ENCODE results near the gene EXOC1.

EXOC1 gene

GRCh38 chr4:55920571-55920970, 67.1 kb downstream of the EXOC1 start:
- DNase-seq (ENCODE audit: low read depth): no peak
- no peak for TF ChIP-seq CTCF (IDR thresholded peaks at IDR 0.05; ENCODE audit: low read depth, low read length, missing control alignments)
- H3K4me3 ChIP-seq (ENCODE audit: low read depth, low read length): no peak overlapping the region

GRCh38 chr4:55921093-55921492, 67.6 kb downstream of the EXOC1 start:
- TF ChIP-seq CTCF (IDR thresholded peaks at IDR 0.05; ENCODE audit: low read depth, low read length, missing control alignments): no peak
- no peak for DNase-seq (ENCODE audit: low read depth)
- H3K4me3 ChIP-seq (ENCODE audit: low read depth, low read length): no peak overlapping the region

- DNase-seq (ENCODE audit: low read depth): no peak
- H3K4me3 ChIP-seq (ENCODE audit: low read depth, low read length): no peak overlapping the region
- no peak for TF ChIP-seq CTCF (IDR thresholded peaks at IDR 0.05; ENCODE audit: low read depth, low read length, missing control alignments)
Measured at GRCh38 chr4:55925241-55925640, 71.8 kb downstream of the EXOC1 start.

- TF ChIP-seq CTCF (IDR thresholded peaks at IDR 0.05; ENCODE audit: low read depth, low read length, missing control alignments): no peak
- no peak overlapping the region for H3K4me3 ChIP-seq (ENCODE audit: low read depth, low read length)
- DNase-seq (ENCODE audit: low read depth): no peak
Measured at GRCh38 chr4:55926610-55927009, 73.2 kb downstream of the EXOC1 start.

- TF ChIP-seq CTCF (IDR thresholded peaks at IDR 0.05; ENCODE audit: low read depth, low read length, missing control alignments): no peak
- no peak for DNase-seq (ENCODE audit: low read depth)
- no peak overlapping the region for H3K4me3 ChIP-seq (ENCODE audit: low read depth, low read length)
Measured at GRCh38 chr4:55927803-55928437, 74.5 kb downstream of the EXOC1 start.

- no peak for TF ChIP-seq CTCF (IDR thresholded peaks at IDR 0.05; ENCODE audit: low read depth, low read length, missing control alignments)
- H3K4me3 ChIP-seq (ENCODE audit: low read depth, low read length): no peak overlapping the region
- DNase-seq (ENCODE audit: low read depth): no peak
Measured at GRCh38 chr4:55928846-55929245, 75.4 kb downstream of the EXOC1 start.

GRCh38 chr4:55931043-55931442, 77.6 kb downstream of the EXOC1 start:
- no peak for TF ChIP-seq CTCF (IDR thresholded peaks at IDR 0.05; ENCODE audit: low read depth, low read length, missing control alignments)
- H3K4me3 ChIP-seq (ENCODE audit: low read depth, low read length): no peak overlapping the region
- no peak for DNase-seq (ENCODE audit: low read depth)
